Suprapubic skin (tissue), 4 donors: ENCODE measurements around the gene GJB4. TPM values are rescaled to one million over a fixed set of nuclear protein-coding genes. Genes with fewer than 3 reads are reported as not detected.

ENCODE experiments used
- DNase-seq, 2 donors: peaks; one replicate each; pipeline ENCODE4 v3.0.0-alpha.2; 2019; ENCODE audit warnings: low spot score in 2 of 2
- H3K27ac ChIP-seq: fragments of 200-600 bp; sonication (generic); one replicate; pipeline ENCODE4 v1.5.1; 2019
- H3K27me3 ChIP-seq: fragments of 200-600 bp; sonication (generic); one replicate; pipeline ENCODE4 v1.5.1; 2019
- H3K36me3 ChIP-seq: fragments of 200-600 bp; sonication (generic); one replicate; pipeline ENCODE4 v1.5.1; 2019
- H3K4me1 ChIP-seq: fragments of 200-600 bp; sonication (generic); one replicate; pipeline ENCODE4 v1.5.1; 2019
- H3K4me3 ChIP-seq: fragments of 200-600 bp; sonication (generic); one replicate; pipeline ENCODE4 v1.5.1; 2019; ENCODE audit warnings: mild to moderate bottlenecking
- H3K9me3 ChIP-seq: fragments of 200-600 bp; sonication (generic); one replicate; pipeline ENCODE4 v1.5.1; 2019
- CTCF ChIP-seq, 2 donors: fragments of 200-600 bp in 1 of 2; fragments of 450-650 bp in 1 of 2; sonication (generic) in 1 of 2; IDR thresholded peaks; one replicate each; pipeline ENCODE4 v1.5.1; 2016 to 2019; ENCODE audit warnings: antibody characterized with exemption in 2 of 2, mild to moderate bottlenecking in 1 of 2, moderate library complexity in 1 of 2
- EP300 ChIP-seq: sonication (generic); formaldehyde crosslinking; IDR thresholded peaks from one replicate; pipeline ENCODE4 v1.6.1; 2017; ENCODE audit warnings: antibody characterized with exemption
- POLR2A ChIP-seq, 2 donors: fragments of 450-650 bp; IDR thresholded peaks; one replicate each; pipeline ENCODE4 v1.6.1; 2017; ENCODE audit warnings: antibody characterized with exemption in 2 of 2, mild to moderate bottlenecking in 2 of 2, moderate library complexity in 2 of 2
- POLR2AphosphoS5 ChIP-seq, 3 donors: sonication (generic); formaldehyde crosslinking; IDR thresholded peaks; one replicate each; pipeline ENCODE4 v1.6.1; 2017; ENCODE audit warnings: antibody characterized with exemption in 3 of 3
- WGBS: methylation state at CpG from one replicate; pipeline ENCODE4 v1.1.5; 2018; 5-methylcytosine and 5-hydroxymethylcytosine counted together
- total RNA-seq, 4 donors: library from RNA; depleted of rRNA; stranded (reverse); fragments of >200 nt; gene quantifications; one replicate each; pipeline ENCODE4 v1.1.0, GENCODE V29; 2016

GJB4 gene
- total RNA-seq, 4 donors from 2014 or later = 13.7 to 41.4 (median 35.5) TPM

GRCh38 chr1:34761776-34762307 is 2.3 kb downstream of the GJB4 start:
- no peak for TF ChIP-seq EP300
- TF ChIP-seq POLR2AphosphoS5 (IDR thresholded peaks at IDR 0.05) = no peak
- no peak for TF ChIP-seq POLR2A (IDR thresholded peaks at IDR 0.05)
- no peak for TF ChIP-seq CTCF (IDR thresholded peaks at IDR 0.05)
- H3K4me3 ChIP-seq = no peak overlapping the region
- no peak for DNase-seq
- H3K4me1 ChIP-seq = peaks cover 24% of the 10 kb centered on the region
- WGBS = 90% methylated on average over 13 of the region's 13 CpGs
- H3K9me3 ChIP-seq = no peaks in the 10 kb centered on the region
- no peaks in the 10 kb centered on the region for H3K27me3 ChIP-seq
- no peaks in the 10 kb centered on the region for H3K36me3 ChIP-seq
- H3K27ac ChIP-seq = no peak overlapping the region

GRCh38 chr1:34762474-34763141 is 3.1 kb downstream of the GJB4 start:
- H3K4me1 ChIP-seq = peaks cover 19% of the 10 kb centered on the region
- no peaks in the 10 kb centered on the region for H3K9me3 ChIP-seq
- TF ChIP-seq POLR2AphosphoS5 (IDR thresholded peaks at IDR 0.05) = no peak
- no peak for TF ChIP-seq POLR2A (IDR thresholded peaks at IDR 0.05)
- no peak for TF ChIP-seq CTCF (IDR thresholded peaks at IDR 0.05)
- no peak for TF ChIP-seq EP300
- 61% methylated on average over 5 of the region's 7 CpGs for WGBS
- no peak overlapping the region for H3K27ac ChIP-seq
- H3K4me3 ChIP-seq = no peak overlapping the region
- H3K27me3 ChIP-seq = no peaks in the 10 kb centered on the region
- no peak for DNase-seq
- H3K36me3 ChIP-seq = no peaks in the 10 kb centered on the region

- no peak overlapping the region for H3K27ac ChIP-seq
- H3K36me3 ChIP-seq = no peaks in the 10 kb centered on the region
- H3K9me3 ChIP-seq = no peaks in the 10 kb centered on the region
- WGBS = 47% methylated on average over 8 of the region's 8 CpGs
- TF ChIP-seq POLR2AphosphoS5 (IDR thresholded peaks at IDR 0.05) (no peak), CTCF (IDR thresholded peaks at IDR 0.05) (no peak), EP300 (no peak), POLR2A (IDR thresholded peaks at IDR 0.05) (no peak)
- DNase-seq = no peak
- no peak overlapping the region for H3K4me3 ChIP-seq
- no peaks in the 10 kb centered on the region for H3K27me3 ChIP-seq
- H3K4me1 ChIP-seq = peaks cover 14% of the 10 kb centered on the region
Observed at GRCh38 chr1:34763142-34763781, 3.7 kb downstream of the GJB4 start.

- Histone ChIP-seq H3K4me3 (no peak overlapping the region), H3K27me3 (no peaks in the 10 kb centered on the region), H3K9me3 (no peaks in the 10 kb centered on the region), H3K36me3 (no peaks in the 10 kb centered on the region), H3K27ac (no peak overlapping the region), H3K4me1 (peaks cover 9% of the 10 kb centered on the region)
- TF ChIP-seq POLR2A (IDR thresholded peaks at IDR 0.05) (no peak), CTCF (IDR thresholded peaks at IDR 0.05) (no peak), EP300 (no peak), POLR2AphosphoS5 (IDR thresholded peaks at IDR 0.05) (no peak)
- 71% methylated on average over 3 of the region's 3 CpGs for WGBS
- no peak for DNase-seq
Observed at GRCh38 chr1:34768856-34769255, 9.3 kb downstream of the GJB4 start.

- Histone ChIP-seq H3K27ac (peak overlapping the region; percentile 56), H3K9me3 (no peaks in the 10 kb centered on the region), H3K36me3 (no peaks in the 10 kb centered on the region), H3K4me1 (peaks cover 9% of the 10 kb centered on the region), H3K27me3 (peaks cover 2% of the 10 kb centered on the region), H3K4me3 (no peak overlapping the region)
- 59% methylated on average over 5 of the region's 5 CpGs for WGBS
- no peak for TF ChIP-seq POLR2AphosphoS5 (IDR thresholded peaks at IDR 0.05)
- no peak for TF ChIP-seq POLR2A (IDR thresholded peaks at IDR 0.05)
- TF ChIP-seq EP300 = no peak
- no peak for TF ChIP-seq CTCF (IDR thresholded peaks at IDR 0.05)
- DNase-seq = no peak
Observed at GRCh38 chr1:34770891-34771504, 11.5 kb downstream of the GJB4 start.
